ENCODE measurements around the gene TMA7.

GRCh38 chr3:48407542-48408099 lies 32.4 kb upstream of the TMA7 start:
- no peak for TF ChIP-seq PHF8 (IDR thresholded peaks at IDR 0.05; ENCODE audit: borderline replicate concordance, low read depth)
- no peak for TF ChIP-seq POLR2A (IDR thresholded peaks at IDR 0.05; ENCODE audit: low read length)
- TF ChIP-seq CTCF (IDR thresholded peaks at IDR 0.05) = no peak
